RKO (cell line): Measurements from ENCODE around the gene CEACAM19.
"Not testable (repeated sequence)": the region's sequence is repeated elsewhere in the genome, so short reads cannot be mapped to it uniquely, and the experiment has no call there.

Source experiments
- DNase-seq: peaks from one replicate; pipeline ENCODE4 v3.0.0-alpha.2; 2016; ENCODE audit warnings: low spot score

The CEACAM19 gene

GRCh38 chr19:44671400-44671799, at the start of gene CEACAM19:
Gene CEACAM19 (plus strand): TSS chr19:44671482. CDS start chr19:44671932, 450 bp downstream.
- no peak for DNase-seq

GRCh38 chr19:44623080-44623479, 48.2 kb upstream of the CEACAM19 start:
- no peak for DNase-seq

GRCh38 chr19:44623626-44624025, 47.7 kb upstream of the CEACAM19 start:
- DNase-seq = no peak

GRCh38 chr19:44624840-44625354, 46.4 kb upstream of the CEACAM19 start:
- no peak for DNase-seq

- not testable (repeated sequence) for DNase-seq
Measured at GRCh38 chr19:44625637-44626036, 45.6 kb upstream of the CEACAM19 start.

GRCh38 chr19:44626048-44626624, 45.1 kb upstream of the CEACAM19 start:
- DNase-seq = peak; percentile 76

- no peak for DNase-seq
Measured at GRCh38 chr19:44627631-44628030, 43.7 kb upstream of the CEACAM19 start.

- no peak for DNase-seq
Measured at GRCh38 chr19:44628793-44629192, 42.5 kb upstream of the CEACAM19 start.

GRCh38 chr19:44631611-44632010, 39.7 kb upstream of the CEACAM19 start:
- not testable (repeated sequence) for DNase-seq

- not testable (repeated sequence) for DNase-seq
Measured at GRCh38 chr19:44634058-44634457, 37.2 kb upstream of the CEACAM19 start.

- DNase-seq = no peak
Measured at GRCh38 chr19:44634785-44635184, 36.5 kb upstream of the CEACAM19 start.

GRCh38 chr19:44635581-44636438, 35.5 kb upstream of the CEACAM19 start:
- no peak for DNase-seq

- no peak for DNase-seq
Measured at GRCh38 chr19:44636439-44637389, 34.6 kb upstream of the CEACAM19 start.

- no peak for DNase-seq
Measured at GRCh38 chr19:44637390-44637764, 33.9 kb upstream of the CEACAM19 start.

- no peak for DNase-seq
Measured at GRCh38 chr19:44640518-44640917, 30.8 kb upstream of the CEACAM19 start.

GRCh38 chr19:44641501-44642265, 29.6 kb upstream of the CEACAM19 start:
- DNase-seq = no peak

- DNase-seq = no peak
Measured at GRCh38 chr19:44642377-44642776, 28.9 kb upstream of the CEACAM19 start.

GRCh38 chr19:44643605-44644401, 27.5 kb upstream of the CEACAM19 start, which contains the start of gene PVR:
Gene PVR (plus strand): TSS chr19:44643910. CDS start chr19:44644097, 187 bp downstream.
- DNase-seq = peak; percentile 87

GRCh38 chr19:44644402-44645016, 26.8 kb upstream of the CEACAM19 start:
- peak; percentile 72 for DNase-seq
